Globus pallidus (tissue), 1 donor: ENCODE data around the gene WSB2.
A peak's percentile ranks its signal among the peaks of the same experiment; 100 is the strongest.
"Not testable (repeated sequence)": the region's sequence is repeated elsewhere in the genome, so short reads cannot be mapped to it uniquely, and the experiment has no call there.

Source experiments
- DNase-seq: peaks from one replicate; pipeline ENCODE4 v3.0.0-alpha.2; 2015; ENCODE audit warnings: low spot score

WSB2 gene

GRCh38 chr12:118035190-118036041 lies 25.6 kb downstream of the WSB2 start:
- no peak for DNase-seq

GRCh38 chr12:118034429-118035189 lies 26.4 kb downstream of the WSB2 start:
- DNase-seq, result no peak

GRCh38 chr12:118033902-118034301 lies 27.1 kb downstream of the WSB2 start:
- DNase-seq, result no peak

GRCh38 chr12:118033323-118033722 lies 27.7 kb downstream of the WSB2 start:
- no peak for DNase-seq

- no peak for DNase-seq
Measured at GRCh38 chr12:118032188-118032587, 28.8 kb downstream of the WSB2 start.

GRCh38 chr12:118029166-118029565 lies 31.8 kb downstream of the WSB2 start:
- DNase-seq, result no peak

- no peak for DNase-seq
Measured at GRCh38 chr12:118025168-118025567, 35.8 kb downstream of the WSB2 start.

- peak; percentile 26 for DNase-seq
Measured at GRCh38 chr12:118023301-118023860, 37.6 kb downstream of the WSB2 start.

GRCh38 chr12:118022728-118023109 lies 38.3 kb downstream of the WSB2 start:
- no peak for DNase-seq

GRCh38 chr12:118022097-118022727 lies 38.8 kb downstream of the WSB2 start:
- not testable (repeated sequence) for DNase-seq

- DNase-seq, result no peak
Measured at GRCh38 chr12:118020036-118020435, 40.9 kb downstream of the WSB2 start.

- no peak for DNase-seq
Measured at GRCh38 chr12:118017926-118018325, 43.1 kb downstream of the WSB2 start.

GRCh38 chr12:118016424-118017264 lies 44.3 kb downstream of the WSB2 start, which contains the start of gene RFC5:
RFC5 (plus strand) TSS chr12:118016703; CDS start chr12:118016828, 125 bp downstream.
- peak; percentile 94 for DNase-seq

- no peak for DNase-seq
Measured at GRCh38 chr12:118015944-118016343, 45.0 kb downstream of the WSB2 start.

- DNase-seq, result no peak
Measured at GRCh38 chr12:118015306-118015705, 45.7 kb downstream of the WSB2 start.

GRCh38 chr12:118013283-118013682 lies 47.7 kb downstream of the WSB2 start:
- no peak for DNase-seq

GRCh38 chr12:118011961-118012360 lies 49.0 kb downstream of the WSB2 start:
- DNase-seq, result no peak

GRCh38 chr12:118011377-118011776 lies 49.6 kb downstream of the WSB2 start:
- no peak for DNase-seq

- no peak for DNase-seq
Measured at GRCh38 chr12:118010903-118011302, 50.1 kb downstream of the WSB2 start.

GRCh38 chr12:117999806-118000205 lies 61.2 kb downstream of the WSB2 start:
- not testable (repeated sequence) for DNase-seq

GRCh38 chr12:117998719-117999118 lies 62.3 kb downstream of the WSB2 start:
- no peak for DNase-seq
